ENCODE results near the gene P2RY12. TPM values are rescaled to one million over a fixed set of nuclear protein-coding genes. Genes with fewer than 3 reads are reported as not detected.

The P2RY12 gene
- total and polyA plus RNA-seq, 2 of the 8 experiments (the other 6 are each of a cell fraction or from before 2014, with no cell fraction given), result not detected

DNA sequence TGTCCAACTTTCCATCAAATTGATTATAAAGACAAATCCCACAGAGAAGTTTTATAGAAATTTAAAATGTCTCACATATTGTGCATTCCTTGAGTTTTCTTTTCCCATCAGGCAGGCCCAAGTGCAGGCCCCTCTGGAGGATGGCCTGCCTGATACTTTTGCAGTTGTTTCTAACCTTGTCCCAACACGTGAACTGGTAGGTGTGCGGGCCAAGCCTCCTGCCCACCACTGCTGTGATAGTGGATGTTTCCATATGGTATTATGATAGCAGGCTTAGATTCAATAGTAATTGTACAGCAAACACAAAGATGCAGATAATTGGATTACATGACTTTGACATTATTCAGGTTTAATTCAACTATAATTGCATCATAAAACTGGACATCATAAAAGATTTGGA, 1.4 kb downstream of the P2RY12 start:
- H2BK5ac ChIP-seq (ENCODE audit: low read depth, low read length), result no peak overlapping the region
- WGBS, 2 experiments (ENCODE audit: extremely low coverage in 1 of 2, insufficient coverage in 1 of 2, insufficient read length in 1 of 2, insufficient replicate concordance in 2 of 2, low coverage in 1 of 2, low lambda C conversion rate in 2 of 2, missing lambda C conversion rate in 1 of 2), result 95% methylated on average over 2 of the region's 2 CpGs; no CpG with 5 or more reads in 1 of the 2 experiments
- no peaks in the 10 kb centered on the region for H3K79me2 ChIP-seq (ENCODE audit: control insufficient read depth in 1 of 2, insufficient read depth in 2 of 2, low read length in 2 of 2)
- no peaks in the 10 kb centered on the region for H3K23me2 ChIP-seq (ENCODE audit: low read depth, low read length)
- no peaks in the 10 kb centered on the region for H3K4me1 ChIP-seq (replicated peaks in 1 of 4; ENCODE audit: control insufficient read depth in 3 of 4, insufficient read depth in 4 of 4, low read length in 3 of 4)
- H3K27me3 ChIP-seq (replicated peaks in 1 of 4; ENCODE audit: control insufficient read depth in 3 of 4, extremely low read depth in 1 of 4, insufficient read depth in 3 of 4, low read length in 3 of 4), result no peaks in the 10 kb centered on the region
- H2AFZ ChIP-seq (ENCODE audit: low read length), result no peak overlapping the region
- CTCF ChIA-PET (ENCODE audit: partially characterized antibody), result interaction anchor here (0.7 to 1.2 kb wide), 3 partner anchors 55 to 329 kb away, joined by 3 read pairs; no protein-coding TSS in a partner anchor
- H3K27ac ChIP-seq (ENCODE audit: low read depth, low read length), result no peak overlapping the region
- DNase-seq (ENCODE audit: low read depth in 1 of 2, low spot score in 2 of 2), result no peak
- no peak overlapping the region for H2BK12ac ChIP-seq (ENCODE audit: low read depth, low read length)
- no peak overlapping the region for H3K4me2 ChIP-seq (ENCODE audit: insufficient read depth in 1 of 2, low read depth in 2 of 2, low read length in 2 of 2)
- peaks cover 0 to 22% (median 1%) of the 10 kb centered on the region in 4 experiments; a peak in 4 of 8 replicates for H3K36me3 ChIP-seq (ENCODE audit: control insufficient read depth in 2 of 4, insufficient read depth in 4 of 4, low read length in 3 of 4)
- H2AK5ac ChIP-seq (ENCODE audit: low read depth, low read length), result no peak overlapping the region
- no peak overlapping the region for H2BK20ac ChIP-seq (ENCODE audit: low read length)
- H3K56ac ChIP-seq (replicated peaks; ENCODE audit: insufficient read length, low read depth, low read length), result no peak overlapping the region
- H2BK120ac ChIP-seq (replicated peaks; ENCODE audit: low read depth, low read length), result no peak overlapping the region
- no peak overlapping the region for H3K18ac ChIP-seq (ENCODE audit: extremely low read depth, low read length)
- no peaks in the 10 kb centered on the region for H3K9me3 ChIP-seq (ENCODE audit: insufficient read depth in 2 of 2, low read depth in 1 of 2, low read length in 1 of 2)
- H4K91ac ChIP-seq (replicated peaks; ENCODE audit: insufficient read length, low read length), result no peak overlapping the region
- no peak overlapping the region for H3K4ac ChIP-seq (replicated peaks; ENCODE audit: insufficient read length, low read depth, low read length)
- H3K9ac ChIP-seq (replicated peaks in 1 of 4; ENCODE audit: extremely low read depth in 1 of 4, low read depth in 3 of 4, low read length in 3 of 4), result no peak overlapping the region
- no peak overlapping the region for H3K4me3 ChIP-seq (ENCODE audit: extremely low read depth in 1 of 4, insufficient read depth in 2 of 4, low read depth in 3 of 4, low read length in 4 of 4)
- no peak overlapping the region for H2BK15ac ChIP-seq (ENCODE audit: low read length)
- H4K5ac ChIP-seq (ENCODE audit: insufficient read length, low read depth, low read length), result no peak overlapping the region
- no peak for FAIRE-seq
- H3K23ac ChIP-seq (ENCODE audit: insufficient read length), result no peak overlapping the region
- POLR2A ChIA-PET (ENCODE audit: partially characterized antibody), result no interaction called here
- no peaks in the 10 kb centered on the region for H3K79me1 ChIP-seq (ENCODE audit: low read depth, low read length)
- H4K20me1 ChIP-seq (replicated peaks in 1 of 2; ENCODE audit: control insufficient read depth in 1 of 2, insufficient read depth in 2 of 2, low read length in 2 of 2), result no peaks in the 10 kb centered on the region
- no peak overlapping the region for H3K14ac ChIP-seq (ENCODE audit: insufficient read length)
- no peak overlapping the region for H4K8ac ChIP-seq (ENCODE audit: extremely low read depth, insufficient read depth, low read length)
- TF ChIP-seq CHD1 (IDR thresholded peaks at IDR 0.05; ENCODE audit: low read depth, low read length), result no peak
- TF ChIP-seq, protein P1, sequence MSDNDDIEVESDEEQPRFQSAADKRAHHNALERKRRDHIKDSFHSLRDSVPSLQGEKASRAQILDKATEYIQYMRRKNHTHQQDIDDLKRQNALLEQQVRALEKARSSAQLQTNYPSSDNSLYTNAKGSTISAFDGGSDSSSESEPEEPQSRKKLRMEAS (IDR thresholded peaks at IDR 0.05), result no peak
- no peak for TF ChIP-seq BRCA1 (IDR thresholded peaks at IDR 0.05; ENCODE audit: low read depth, low read length)
- TF ChIP-seq NANOG (IDR thresholded peaks at IDR 0.05; ENCODE audit: insufficient read depth, low read depth, low read length, poor library complexity, severe bottlenecking), result no peak
- TF ChIP-seq FOSL1 (IDR thresholded peaks at IDR 0.05; ENCODE audit: insufficient read depth, low read depth, low read length), result no peak
- TF ChIP-seq TEAD4 (IDR thresholded peaks at IDR 0.05; ENCODE audit: low read depth, low read length), result no peak
- TF ChIP-seq TAF1 (IDR thresholded peaks at IDR 0.05; ENCODE audit: low read depth, low read length), result no peak
- TF ChIP-seq JUND (IDR thresholded peaks at IDR 0.05; ENCODE audit: low read length), result no peak
- TF ChIP-seq EZH2 (IDR thresholded peaks at IDR 0.05; ENCODE audit: low read depth, low read length, severe bottlenecking), result no peak
- TF ChIP-seq RBBP5 (IDR thresholded peaks at IDR 0.05; ENCODE audit: borderline replicate concordance, low read depth, low read length), result no peak
- TF ChIP-seq MAFK (IDR thresholded peaks at IDR 0.05; ENCODE audit: low read depth, low read length), result no peak
- TF ChIP-seq YY1 (IDR thresholded peaks at IDR 0.05; ENCODE audit: low read depth, low read length), result no peak
- TF ChIP-seq, protein P2, sequence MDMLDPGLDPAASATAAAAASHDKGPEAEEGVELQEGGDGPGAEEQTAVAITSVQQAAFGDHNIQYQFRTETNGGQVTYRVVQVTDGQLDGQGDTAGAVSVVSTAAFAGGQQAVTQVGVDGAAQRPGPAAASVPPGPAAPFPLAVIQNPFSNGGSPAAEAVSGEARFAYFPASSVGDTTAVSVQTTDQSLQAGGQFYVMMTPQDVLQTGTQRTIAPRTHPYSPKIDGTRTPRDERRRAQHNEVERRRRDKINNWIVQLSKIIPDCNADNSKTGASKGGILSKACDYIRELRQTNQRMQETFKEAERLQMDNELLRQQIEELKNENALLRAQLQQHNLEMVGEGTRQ (IDR thresholded peaks at IDR 0.05; ENCODE audit: low read length), result no peak
- no peak for TF ChIP-seq SUZ12 (IDR thresholded peaks at IDR 0.05; ENCODE audit: low read length)

All from H1 (cell line).